ENCODE measurements around the gene PTPRG. TPM values are rescaled to one million over a fixed set of nuclear protein-coding genes. Genes with fewer than 3 reads are reported as not detected.

PTPRG gene
- total RNA-seq, 2 experiments from 2014 or later, result 0.10 TPM; not detected in 1

GRCh38 chr3:61924090-61924735 is 362.8 kb downstream of the PTPRG start:
- Mint-ChIP-seq H3K4me1 (ENCODE audit: low read depth) (no peaks in the 10 kb centered on the region), H3K27ac (no peak overlapping the region), H3K4me3 (no peak overlapping the region), H3K36me3 (no peaks in the 10 kb centered on the region), H3K9me3 (no peaks in the 10 kb centered on the region), H3K27me3 (no peaks in the 10 kb centered on the region)
- intact Hi-C loops (cut with micrococcal nuclease), result no loop called here
- CTCF ChIA-PET, result no interaction called here
- POLR2A ChIA-PET, result no interaction called here
- DNase-seq, result no peak

GRCh38 chr3:61924991-61925390 is 363.6 kb downstream of the PTPRG start:
- Mint-ChIP-seq H3K36me3 (no peaks in the 10 kb centered on the region), H3K4me1 (ENCODE audit: low read depth) (no peaks in the 10 kb centered on the region), H3K27me3 (no peaks in the 10 kb centered on the region), H3K4me3 (no peak overlapping the region), H3K9me3 (no peaks in the 10 kb centered on the region), H3K27ac (no peak overlapping the region)
- DNase-seq, result no peak
- POLR2A ChIA-PET, result no interaction called here
- intact Hi-C loops (cut with micrococcal nuclease), result no loop called here
- CTCF ChIA-PET, result no interaction called here

- POLR2A ChIA-PET, result no interaction called here
These were observed 364.4 kb downstream of the PTPRG start for GRCh38 chr3:61925721-61926120.

GRCh38 chr3:61926923-61927322 is 365.6 kb downstream of the PTPRG start:
- H3K27me3 Mint-ChIP-seq, result peaks cover 1% of the 10 kb centered on the region
- DNase-seq, result no peak
- H3K4me3 Mint-ChIP-seq, result no peak overlapping the region
- H3K27ac Mint-ChIP-seq, result no peak overlapping the region
- intact Hi-C loops (cut with micrococcal nuclease), result no loop called here
- CTCF ChIA-PET, result no interaction called here
- H3K4me1 Mint-ChIP-seq (ENCODE audit: low read depth), result no peaks in the 10 kb centered on the region
- POLR2A ChIA-PET, result no interaction called here
- H3K36me3 Mint-ChIP-seq, result no peaks in the 10 kb centered on the region
- no peaks in the 10 kb centered on the region for H3K9me3 Mint-ChIP-seq

More at GRCh38 chr3:61925721-61926120, 364.4 kb downstream of the PTPRG start:
- no peaks in the 10 kb centered on the region for H3K36me3 Mint-ChIP-seq
- no peak overlapping the region for H3K27ac Mint-ChIP-seq
- intact Hi-C loops (cut with micrococcal nuclease), result no loop called here
- H3K4me3 Mint-ChIP-seq, result no peak overlapping the region
- no peak for DNase-seq
- no peaks in the 10 kb centered on the region for H3K9me3 Mint-ChIP-seq
- H3K27me3 Mint-ChIP-seq, result peaks cover 1% of the 10 kb centered on the region
- CTCF ChIA-PET, result no interaction called here
- H3K4me1 Mint-ChIP-seq (ENCODE audit: low read depth), result no peaks in the 10 kb centered on the region

GRCh38 chr3:61927332-61927731 is 366.0 kb downstream of the PTPRG start:
- peaks cover 1% of the 10 kb centered on the region for H3K27me3 Mint-ChIP-seq
- ChIA-PET POLR2A (no interaction called here), CTCF (no interaction called here)
- H3K9me3 Mint-ChIP-seq, result no peaks in the 10 kb centered on the region
- intact Hi-C loops (cut with micrococcal nuclease), result no loop called here
- no peaks in the 10 kb centered on the region for H3K36me3 Mint-ChIP-seq
- no peaks in the 10 kb centered on the region for H3K4me1 Mint-ChIP-seq (ENCODE audit: low read depth)
- no peak overlapping the region for H3K4me3 Mint-ChIP-seq
- no peak for DNase-seq
- no peak overlapping the region for H3K27ac Mint-ChIP-seq

- CTCF ChIA-PET, result no interaction called here
- H3K27ac Mint-ChIP-seq, result no peak overlapping the region
- no peak overlapping the region for H3K4me3 Mint-ChIP-seq
- intact Hi-C loops (cut with micrococcal nuclease), result no loop called here
- no peak for DNase-seq
- POLR2A ChIA-PET, result no interaction called here
- no peaks in the 10 kb centered on the region for H3K4me1 Mint-ChIP-seq (ENCODE audit: low read depth)
- H3K36me3 Mint-ChIP-seq, result no peaks in the 10 kb centered on the region
- H3K27me3 Mint-ChIP-seq, result peaks cover 1% of the 10 kb centered on the region
- no peaks in the 10 kb centered on the region for H3K9me3 Mint-ChIP-seq
These were observed 366.7 kb downstream of the PTPRG start for GRCh38 chr3:61928039-61928438.

- Mint-ChIP-seq H3K27me3 (peaks cover 1% of the 10 kb centered on the region), H3K27ac (no peak overlapping the region), H3K4me3 (no peak overlapping the region), H3K36me3 (no peaks in the 10 kb centered on the region), H3K4me1 (ENCODE audit: low read depth) (no peaks in the 10 kb centered on the region), H3K9me3 (no peaks in the 10 kb centered on the region)
- POLR2A ChIA-PET, result no interaction called here
- DNase-seq, result no peak
- intact Hi-C loops (cut with micrococcal nuclease), result no loop called here
- CTCF ChIA-PET, result no interaction called here
These were observed 367.5 kb downstream of the PTPRG start for GRCh38 chr3:61928776-61929314.

- Mint-ChIP-seq H3K36me3 (no peaks in the 10 kb centered on the region), H3K27ac (no peak overlapping the region), H3K9me3 (no peaks in the 10 kb centered on the region), H3K4me1 (ENCODE audit: low read depth) (no peaks in the 10 kb centered on the region), H3K27me3 (peaks cover 1% of the 10 kb centered on the region), H3K4me3 (no peak overlapping the region)
- POLR2A ChIA-PET, result no interaction called here
- no peak for DNase-seq
- intact Hi-C loops (cut with micrococcal nuclease), result no loop called here
- CTCF ChIA-PET, result no interaction called here
These were observed 368.2 kb downstream of the PTPRG start for GRCh38 chr3:61929617-61930016.

GRCh38 chr3:61932499-61932898 is 371.1 kb downstream of the PTPRG start:
- CTCF ChIA-PET, result no interaction called here
- intact Hi-C loops (cut with micrococcal nuclease), result no loop called here
- no peaks in the 10 kb centered on the region for H3K4me1 Mint-ChIP-seq (ENCODE audit: low read depth)
- H3K27me3 Mint-ChIP-seq, result peaks cover 1% of the 10 kb centered on the region
- no peak overlapping the region for H3K27ac Mint-ChIP-seq
- no peak for DNase-seq
- POLR2A ChIA-PET, result no interaction called here
- H3K36me3 Mint-ChIP-seq, result no peaks in the 10 kb centered on the region
- H3K4me3 Mint-ChIP-seq, result no peak overlapping the region
- H3K9me3 Mint-ChIP-seq, result no peaks in the 10 kb centered on the region

- H3K27me3 Mint-ChIP-seq, result peaks cover 1% of the 10 kb centered on the region
- no peaks in the 10 kb centered on the region for H3K4me1 Mint-ChIP-seq (ENCODE audit: low read depth)
- POLR2A ChIA-PET, result no interaction called here
- intact Hi-C loops (cut with micrococcal nuclease), result no loop called here
- H3K36me3 Mint-ChIP-seq, result no peaks in the 10 kb centered on the region
- H3K4me3 Mint-ChIP-seq, result no peak overlapping the region
- H3K9me3 Mint-ChIP-seq, result no peaks in the 10 kb centered on the region
- H3K27ac Mint-ChIP-seq, result no peak overlapping the region
- CTCF ChIA-PET, result interaction anchor here (1.0 kb wide), 1 partner anchor 255 kb away, joined by 3 read pairs; no protein-coding TSS in a partner anchor
- DNase-seq, result no peak
These were observed 372.6 kb downstream of the PTPRG start for GRCh38 chr3:61933798-61934504.

GRCh38 chr3:61934505-61934871 is 373.1 kb downstream of the PTPRG start:
- intact Hi-C loops (cut with micrococcal nuclease), result no loop called here
- no peak overlapping the region for H3K4me3 Mint-ChIP-seq
- H3K27ac Mint-ChIP-seq, result no peak overlapping the region
- H3K4me1 Mint-ChIP-seq (ENCODE audit: low read depth), result no peaks in the 10 kb centered on the region
- H3K36me3 Mint-ChIP-seq, result no peaks in the 10 kb centered on the region
- peaks cover 1% of the 10 kb centered on the region for H3K27me3 Mint-ChIP-seq
- H3K9me3 Mint-ChIP-seq, result no peaks in the 10 kb centered on the region
- POLR2A ChIA-PET, result no interaction called here
- CTCF ChIA-PET, result interaction anchor here (1.0 kb wide), 1 partner anchor 254 kb away, joined by 3 read pairs; no protein-coding TSS in a partner anchor
- DNase-seq, result no peak

- Mint-ChIP-seq H3K9me3 (no peaks in the 10 kb centered on the region), H3K4me3 (no peak overlapping the region), H3K27ac (no peak overlapping the region), H3K4me1 (ENCODE audit: low read depth) (no peaks in the 10 kb centered on the region), H3K36me3 (no peaks in the 10 kb centered on the region), H3K27me3 (no peaks in the 10 kb centered on the region)
- DNase-seq, result no peak
- intact Hi-C loops (cut with micrococcal nuclease), result no loop called here
- CTCF ChIA-PET, result no interaction called here
- POLR2A ChIA-PET, result no interaction called here
These were observed 374.4 kb downstream of the PTPRG start for GRCh38 chr3:61935814-61936213.

Measured in activated CD4-positive, alpha-beta memory T cell treated with anti-CD3 and anti-CD28 coated beads for 36 hours (primary cell).